Measurements from ENCODE around the gene TPH1. TPM values are rescaled to one million over a fixed set of nuclear protein-coding genes. Genes with fewer than 3 reads are reported as not detected.
"Not testable (repeated sequence)": the region's sequence is repeated elsewhere in the genome, so short reads cannot be mapped to it uniquely, and the experiment has no call there.

The TPH1 gene
- total RNA-seq, 1 donor = under 0.01 TPM

DNA sequence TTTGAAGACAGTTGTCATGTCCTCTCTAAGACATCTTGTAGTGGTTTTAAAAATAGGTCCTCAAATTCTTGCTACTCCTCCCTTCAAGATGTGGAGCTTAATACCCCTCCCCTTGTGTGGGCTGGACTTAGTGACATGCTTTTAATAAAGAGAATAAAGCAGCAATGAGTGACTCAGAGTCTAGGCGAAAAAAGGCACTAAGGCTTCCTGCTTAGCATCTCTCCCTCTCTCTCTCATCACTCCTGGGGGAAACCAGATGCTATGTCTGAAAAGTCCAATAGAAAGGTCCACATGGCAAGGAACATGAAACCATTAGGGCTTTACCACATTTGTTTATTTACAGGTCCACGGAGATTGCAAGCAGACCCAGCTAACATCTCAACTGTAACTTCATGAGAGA lies 44.9 kb downstream of the TPH1 start:
- TF ChIP-seq, protein P1, sequence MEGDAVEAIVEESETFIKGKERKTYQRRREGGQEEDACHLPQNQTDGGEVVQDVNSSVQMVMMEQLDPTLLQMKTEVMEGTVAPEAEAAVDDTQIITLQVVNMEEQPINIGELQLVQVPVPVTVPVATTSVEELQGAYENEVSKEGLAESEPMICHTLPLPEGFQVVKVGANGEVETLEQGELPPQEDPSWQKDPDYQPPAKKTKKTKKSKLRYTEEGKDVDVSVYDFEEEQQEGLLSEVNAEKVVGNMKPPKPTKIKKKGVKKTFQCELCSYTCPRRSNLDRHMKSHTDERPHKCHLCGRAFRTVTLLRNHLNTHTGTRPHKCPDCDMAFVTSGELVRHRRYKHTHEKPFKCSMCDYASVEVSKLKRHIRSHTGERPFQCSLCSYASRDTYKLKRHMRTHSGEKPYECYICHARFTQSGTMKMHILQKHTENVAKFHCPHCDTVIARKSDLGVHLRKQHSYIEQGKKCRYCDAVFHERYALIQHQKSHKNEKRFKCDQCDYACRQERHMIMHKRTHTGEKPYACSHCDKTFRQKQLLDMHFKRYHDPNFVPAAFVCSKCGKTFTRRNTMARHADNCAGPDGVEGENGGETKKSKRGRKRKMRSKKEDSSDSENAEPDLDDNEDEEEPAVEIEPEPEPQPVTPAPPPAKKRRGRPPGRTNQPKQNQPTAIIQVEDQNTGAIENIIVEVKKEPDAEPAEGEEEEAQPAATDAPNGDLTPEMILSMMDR (IDR thresholded peaks at IDR 0.05; ENCODE audit: insufficient read depth, low read depth, low read length) = no peak
- DNase-seq (ENCODE audit: low read depth) = no peak
- no peak overlapping the region for H3K4me3 ChIP-seq (ENCODE audit: low read depth, low read length)

DNA sequence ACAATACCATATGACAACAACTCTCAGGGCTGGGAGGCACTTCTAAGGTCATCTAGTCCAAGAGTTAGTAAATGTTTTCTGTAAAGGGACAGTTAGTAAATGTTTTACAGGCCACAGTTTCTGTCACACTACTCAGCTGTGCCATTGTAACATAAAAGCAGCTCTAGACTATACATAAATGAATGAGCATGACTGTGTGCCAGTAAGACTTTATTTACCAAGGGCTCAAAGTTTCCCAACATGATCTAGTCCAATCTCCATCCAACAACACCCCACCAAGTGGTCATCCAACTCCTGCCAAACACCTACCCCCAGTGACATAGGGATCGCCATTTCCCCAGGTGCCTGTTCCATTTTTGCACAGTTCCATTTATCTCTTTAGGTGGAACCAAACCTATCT lies 45.3 kb downstream of the TPH1 start:
- TF ChIP-seq, protein P1 (IDR thresholded peaks at IDR 0.05; ENCODE audit: insufficient read depth, low read depth, low read length) = no peak
- H3K4me3 ChIP-seq (ENCODE audit: low read depth, low read length) = no peak overlapping the region
- DNase-seq (ENCODE audit: low read depth) = no peak

DNA sequence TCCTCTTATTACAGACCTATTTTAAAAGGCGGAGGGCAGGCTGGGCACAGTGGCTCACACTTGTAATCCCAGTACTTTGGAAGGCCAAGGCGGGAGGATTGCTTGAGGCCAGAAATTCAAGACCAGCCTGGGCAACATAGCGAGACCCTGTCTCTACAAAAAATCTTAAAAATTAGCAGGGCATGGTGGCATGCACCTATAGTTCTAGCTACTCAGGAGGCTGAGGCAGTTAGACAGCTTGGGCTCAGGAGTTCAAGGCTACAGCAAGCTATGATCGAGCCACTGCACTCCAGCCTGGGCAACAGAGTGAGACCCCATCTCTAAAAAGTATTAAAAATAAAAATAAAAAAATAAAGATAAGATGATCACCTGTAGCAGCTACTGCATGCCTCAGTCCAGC lies 45.9 kb downstream of the TPH1 start:
- DNase-seq (ENCODE audit: low read depth); H3K4me3 ChIP-seq (ENCODE audit: low read depth, low read length): not testable (repeated sequence)

Other genes with a start within 250 kb of the TPH1 start
- gene SERGEF, start 33.2 kb downstream of the TPH1 start, total RNA-seq = 21.2 and 25.4 TPM in 2 replicates
- gene SAAL1, start 59.8 kb upstream of the TPH1 start, total RNA-seq = 17.4 and 18.1 TPM in 2 replicates
- gene MRGPRX3, start 86.3 kb upstream of the TPH1 start, total RNA-seq = not detected in 2 replicates
- gene MRGPRX4, start 126.6 kb upstream of the TPH1 start, total RNA-seq = not detected in 2 replicates
- gene SAA4, start 190.5 kb upstream of the TPH1 start, total RNA-seq = not detected in 2 replicates
- gene SAA2, start 202.4 kb upstream of the TPH1 start, total RNA-seq = 0.43 TPM in 1 of 2 replicates, not detected in the other
- gene SAA1, start 220.0 kb upstream of the TPH1 start, total RNA-seq = 0.43 TPM in 1 of 2 replicates, not detected in the other